HG03175 (cell line): Measurements from ENCODE around the gene TNS2.
"Not testable (repeated sequence)": the region's sequence is repeated elsewhere in the genome, so short reads cannot be mapped to it uniquely, and the experiment has no call there.

ENCODE experiments used
- ATAC-seq: cut with Tn5 transposase; IDR thresholded peaks from one replicate; pipeline ENCODE4 v1.9.1; 2021; ENCODE audit warnings: mild to moderate bottlenecking, moderate library complexity; ENCODE audit not compliant: unreplicated experiment

TNS2 gene

GRCh38 chr12:53049571-53050318 is at the start of gene TNS2:
TNS2 (plus strand) TSS chr12:53050065; CDS start chr12:53050186, 121 bp downstream.
- no peak for ATAC-seq

GRCh38 chr12:53004178-53004577 is 45.7 kb upstream of the TNS2 start:
- no peak for ATAC-seq

GRCh38 chr12:53004582-53004981 is 45.3 kb upstream of the TNS2 start:
- no peak for ATAC-seq

GRCh38 chr12:53005215-53005985 is 44.5 kb upstream of the TNS2 start:
- no peak for ATAC-seq

GRCh38 chr12:53005986-53006809 is 43.7 kb upstream of the TNS2 start, which contains the start of gene EIF4B:
EIF4B (plus strand) TSS chr12:53006456; CDS start chr12:53006484, 28 bp downstream.
- peak; percentile 91 for ATAC-seq

GRCh38 chr12:53006810-53007309 is 43.0 kb upstream of the TNS2 start:
- ATAC-seq: no peak

GRCh38 chr12:53007343-53007742 is 42.5 kb upstream of the TNS2 start:
- ATAC-seq: no peak

GRCh38 chr12:53008760-53009159 is 41.1 kb upstream of the TNS2 start:
- ATAC-seq: not testable (repeated sequence)

GRCh38 chr12:53010955-53011354 is 38.9 kb upstream of the TNS2 start:
- ATAC-seq: no peak

- ATAC-seq: no peak
Measured at GRCh38 chr12:53011889-53012288, 38.0 kb upstream of the TNS2 start.

- no peak for ATAC-seq
Measured at GRCh38 chr12:53012928-53013327, 36.9 kb upstream of the TNS2 start.

- no peak for ATAC-seq
Measured at GRCh38 chr12:53014709-53015108, 35.2 kb upstream of the TNS2 start.

GRCh38 chr12:53025250-53025649 is 24.6 kb upstream of the TNS2 start:
- ATAC-seq: no peak

- ATAC-seq: not testable (repeated sequence)
Measured at GRCh38 chr12:53027014-53027413, 22.9 kb upstream of the TNS2 start.

GRCh38 chr12:53031616-53032015 is 18.2 kb upstream of the TNS2 start:
- no peak for ATAC-seq

GRCh38 chr12:53033832-53034231 is 16.0 kb upstream of the TNS2 start:
- ATAC-seq: not testable (repeated sequence)

GRCh38 chr12:53034459-53034858 is 15.4 kb upstream of the TNS2 start:
- no peak for ATAC-seq

GRCh38 chr12:53036802-53037201 is 13.1 kb upstream of the TNS2 start:
- no peak for ATAC-seq

- ATAC-seq: no peak
Measured at GRCh38 chr12:53039851-53040250, 10.0 kb upstream of the TNS2 start.

- no peak for ATAC-seq
Measured at GRCh38 chr12:53042607-53043454, 7.0 kb upstream of the TNS2 start.
